Duodenal mucosa (tissue), 2 donors: Measurements from ENCODE around the gene CRADD.
A peak's percentile ranks its signal among the peaks of the same experiment; 100 is the strongest.

ENCODE experiments used
- H3K27ac ChIP-seq: one replicate; pipeline ENCODE4 v1.7.0; 2013; ENCODE audit warnings: low read depth, low read length
- H3K27me3 ChIP-seq, 2 donors: one replicate each; pipeline ENCODE4 v1.7.0; 2013; ENCODE audit warnings: low read length in 2 of 2, control low read depth in 1 of 2; ENCODE audit not compliant: insufficient read depth in 2 of 2, control insufficient read depth in 1 of 2
- H3K36me3 ChIP-seq, 2 donors: one replicate each; pipeline ENCODE4 v1.7.0; 2013; ENCODE audit warnings: low read length in 2 of 2, control low read depth in 1 of 2; ENCODE audit not compliant: insufficient read depth in 2 of 2, control insufficient read depth in 1 of 2
- H3K4me1 ChIP-seq, 2 donors: one replicate each; pipeline ENCODE4 v1.7.0; 2013; ENCODE audit warnings: low read length in 2 of 2, control low read depth in 1 of 2; ENCODE audit not compliant: insufficient read depth in 2 of 2, control insufficient read depth in 1 of 2
- H3K4me3 ChIP-seq, 2 donors: one replicate each; pipeline ENCODE4 v1.7.0; 2013; ENCODE audit warnings: low read length in 2 of 2, low read depth in 1 of 2
- H3K9ac ChIP-seq, 2 donors: one replicate each; pipeline ENCODE4 v1.7.0; 2013; ENCODE audit warnings: low read length in 2 of 2, low read depth in 1 of 2
- H3K9me3 ChIP-seq, 2 donors: one replicate each; pipeline ENCODE4 v1.7.0; 2013; ENCODE audit warnings: low read length in 2 of 2, control low read depth in 1 of 2; ENCODE audit not compliant: control insufficient read depth in 1 of 2

CRADD gene

DNA sequence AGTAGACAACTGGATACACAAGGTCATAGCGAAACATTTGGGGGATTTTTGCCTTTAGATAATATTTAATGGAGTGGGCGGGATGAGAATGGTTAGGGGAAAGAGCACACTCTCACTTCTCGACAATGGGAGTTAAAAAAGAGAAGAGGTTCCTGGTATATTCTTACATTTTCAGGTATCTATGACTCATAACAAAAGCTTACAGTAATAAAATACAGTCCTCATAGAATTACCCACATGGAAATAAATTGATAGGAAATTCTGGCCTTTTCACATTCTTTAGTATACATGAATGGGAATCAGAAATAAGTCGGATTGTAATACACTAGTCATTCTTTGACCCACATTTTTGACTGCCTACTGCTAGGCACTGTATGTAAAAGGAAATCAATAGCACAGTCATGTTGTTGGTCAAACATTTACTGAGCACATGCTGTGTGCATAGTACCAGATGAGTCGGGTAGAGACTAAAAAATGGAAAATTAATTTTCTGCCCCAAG is 8.2 kb upstream of the CRADD start:
- H3K4me3 ChIP-seq, result no peak overlapping the region
- no peaks in the 10 kb centered on the region for H3K36me3 ChIP-seq
- H3K9ac ChIP-seq, result no peak overlapping the region
- H3K27me3 ChIP-seq, result no peaks in the 10 kb centered on the region
- H3K27ac ChIP-seq, result no peak overlapping the region
- no peaks in the 10 kb centered on the region for H3K4me1 ChIP-seq
- H3K9me3 ChIP-seq, result no peaks in the 10 kb centered on the region

DNA sequence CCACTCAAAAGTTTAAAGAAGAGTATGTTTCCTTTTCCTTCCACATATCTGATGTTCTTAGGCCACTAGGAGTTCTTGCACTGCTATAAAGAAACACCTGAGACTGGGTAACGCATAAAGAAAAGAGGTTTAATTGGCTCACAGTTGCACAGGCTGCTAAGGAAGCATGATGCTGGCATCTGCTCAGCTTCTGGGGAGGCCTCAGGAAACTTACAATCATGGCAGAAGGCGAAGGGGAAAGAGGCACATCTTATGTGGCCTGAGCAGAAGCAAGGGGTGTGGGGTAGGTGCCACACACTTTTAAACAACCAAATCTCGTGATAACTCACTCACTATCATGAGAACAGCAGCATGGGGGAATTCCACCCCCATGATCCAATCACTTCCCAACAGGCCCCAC is 7.7 kb upstream of the CRADD start:
- H3K9ac ChIP-seq, result no peak overlapping the region
- H3K27me3 ChIP-seq, result no peaks in the 10 kb centered on the region
- H3K4me3 ChIP-seq, result no peak overlapping the region
- no peaks in the 10 kb centered on the region for H3K9me3 ChIP-seq
- no peaks in the 10 kb centered on the region for H3K36me3 ChIP-seq
- H3K27ac ChIP-seq, result no peak overlapping the region
- no peaks in the 10 kb centered on the region for H3K4me1 ChIP-seq

DNA sequence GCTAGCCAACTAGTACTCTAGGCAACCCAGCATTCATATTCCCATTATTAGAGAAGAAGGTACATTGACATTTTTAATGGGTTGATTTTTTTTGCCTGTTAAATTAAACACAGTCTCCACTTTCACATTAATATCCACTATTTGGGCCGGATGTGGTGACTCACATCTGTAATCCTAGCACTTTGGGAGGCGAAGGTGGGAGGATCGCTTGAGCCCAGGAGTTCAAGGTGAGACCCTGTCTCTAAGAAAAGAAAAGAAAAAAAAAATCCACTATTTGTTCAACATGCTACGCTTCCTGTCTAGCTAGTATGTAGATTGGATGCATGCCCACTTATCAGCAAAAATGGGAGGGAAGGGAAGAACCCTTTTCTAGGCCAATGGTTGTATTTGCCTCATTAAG is 7.1 kb upstream of the CRADD start:
- Histone ChIP-seq H3K9ac (no peak overlapping the region), H3K4me1 (no peaks in the 10 kb centered on the region), H3K27me3 (no peaks in the 10 kb centered on the region), H3K36me3 (no peaks in the 10 kb centered on the region), H3K27ac (no peak overlapping the region), H3K4me3 (no peak overlapping the region), H3K9me3 (no peaks in the 10 kb centered on the region)

DNA sequence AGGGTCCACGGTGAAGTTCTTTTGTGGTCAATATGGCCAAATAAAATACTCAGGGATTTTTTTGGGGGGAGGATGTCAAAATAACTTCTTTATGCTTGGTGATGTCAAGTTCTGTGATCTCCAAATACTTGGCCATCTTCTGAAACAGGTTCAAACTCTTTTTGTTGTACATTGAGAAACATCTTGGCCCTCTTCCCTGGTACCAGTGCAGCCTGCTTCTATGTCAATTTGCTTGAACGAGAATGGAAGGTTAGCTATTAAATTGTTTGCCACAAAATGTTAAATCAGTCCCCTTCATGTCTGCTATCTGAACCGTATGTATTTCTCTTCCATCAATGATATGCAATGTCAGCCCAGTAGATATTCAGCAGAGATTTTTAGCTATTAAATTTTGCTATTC is 6.1 kb upstream of the CRADD start:
- H3K9me3 ChIP-seq, result no peaks in the 10 kb centered on the region
- no peaks in the 10 kb centered on the region for H3K36me3 ChIP-seq
- H3K27me3 ChIP-seq, result no peaks in the 10 kb centered on the region
- H3K4me3 ChIP-seq, result no peak overlapping the region
- H3K27ac ChIP-seq, result no peak overlapping the region
- no peak overlapping the region for H3K9ac ChIP-seq
- peaks cover 0 to under 1% of the 10 kb centered on the region in 2 donors for H3K4me1 ChIP-seq

DNA sequence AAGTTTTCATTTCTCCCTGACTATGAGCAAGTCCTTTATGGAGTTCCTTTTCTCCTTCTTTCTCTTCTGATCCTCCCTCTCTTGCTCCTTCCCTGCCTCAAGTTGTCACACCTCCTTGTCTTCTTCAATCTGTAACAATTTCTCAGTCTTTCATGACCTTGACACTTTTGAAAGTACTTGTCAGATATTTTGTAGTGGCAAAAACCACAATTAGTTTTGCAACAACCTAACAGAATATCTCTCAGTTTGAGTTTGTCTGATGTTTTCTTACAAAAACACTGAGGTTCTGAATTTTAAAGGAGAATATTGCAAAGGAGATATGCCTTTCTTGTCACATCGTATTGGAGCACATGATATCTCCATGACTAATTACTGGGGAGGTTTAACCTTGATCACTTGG is 4.1 kb upstream of the CRADD start:
- Histone ChIP-seq H3K9me3 (no peaks in the 10 kb centered on the region), H3K4me1 (peaks cover 2 to 12% of the 10 kb centered on the region in 2 donors), H3K27ac (no peak overlapping the region), H3K36me3 (no peaks in the 10 kb centered on the region), H3K4me3 (no peak overlapping the region), H3K9ac (no peak overlapping the region), H3K27me3 (no peaks in the 10 kb centered on the region)

DNA sequence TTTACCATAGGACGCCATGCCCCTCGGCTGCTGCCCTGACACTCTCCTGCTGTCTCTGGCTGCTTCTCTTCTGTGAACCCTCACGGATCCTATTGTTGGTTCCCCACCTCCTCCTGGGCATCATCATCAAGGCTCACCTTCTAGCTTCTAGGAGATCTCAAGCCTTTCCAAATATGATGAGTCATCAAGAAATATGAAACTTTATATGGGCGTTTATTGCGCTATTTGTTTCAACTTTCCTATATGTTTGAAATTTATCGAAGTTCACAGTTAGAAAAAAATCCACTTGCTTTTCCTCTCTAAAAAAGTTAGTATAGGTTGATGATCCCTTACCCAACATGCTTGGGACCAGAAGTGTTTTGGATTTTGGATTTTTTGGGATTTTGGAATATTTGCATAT is 2.8 kb upstream of the CRADD start:
- no peak overlapping the region for H3K4me3 ChIP-seq
- H3K4me1 ChIP-seq, result peaks cover 15 to 17% of the 10 kb centered on the region in 2 donors

DNA sequence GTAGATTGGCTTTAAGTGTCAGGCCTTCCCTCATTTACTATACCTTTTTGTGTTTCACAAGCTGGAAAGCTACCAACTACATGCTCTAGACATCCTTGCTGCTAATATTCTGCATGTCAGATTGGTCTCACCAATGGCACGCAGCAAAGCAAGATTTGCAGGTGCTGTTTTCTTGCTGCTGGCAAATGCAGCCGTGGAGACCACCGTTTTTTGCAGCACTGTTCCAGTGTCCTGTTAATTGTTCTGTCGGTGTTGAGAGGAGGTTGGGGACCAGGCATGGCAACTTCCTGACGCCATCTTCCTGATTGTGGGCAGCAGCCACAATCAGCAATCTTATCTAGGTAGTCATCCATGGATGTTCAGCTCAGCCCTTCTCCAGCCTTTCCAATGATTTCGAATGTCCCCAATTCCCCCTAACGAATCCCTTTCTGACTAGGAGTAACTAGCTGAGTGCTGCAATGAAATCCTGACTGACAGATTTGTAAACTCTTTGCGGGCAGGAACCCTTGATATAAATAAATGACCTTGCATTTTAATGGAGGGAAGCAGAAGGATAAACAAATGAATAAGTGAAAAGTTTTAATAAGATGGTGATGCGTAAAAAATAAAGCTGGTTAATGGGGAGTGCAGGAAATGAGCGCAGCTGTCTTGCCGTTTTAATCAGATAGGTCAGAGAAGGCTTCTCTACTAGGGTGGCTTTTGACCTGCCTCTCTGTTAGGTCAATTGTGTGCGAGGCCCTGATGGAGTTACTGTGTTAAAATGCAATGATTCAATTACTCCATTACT is 574 bp upstream of the CRADD start:
- Histone ChIP-seq H3K4me1 (peaks cover 17% of the 10 kb centered on the region in 2 donors), H3K27me3 (no peaks in the 10 kb centered on the region), H3K4me3 (peak overlapping the region; percentile 92 to 94), H3K27ac (no peak overlapping the region), H3K9ac (peak overlapping the region; percentile 41 to 48), H3K36me3 (peaks cover 0 to 5% of the 10 kb centered on the region in 2 donors), H3K9me3 (no peaks in the 10 kb centered on the region)

More for the DNA sequence above, 2.8 kb upstream of the CRADD start:
- no peaks in the 10 kb centered on the region for H3K9me3 ChIP-seq
- no peaks in the 10 kb centered on the region for H3K27me3 ChIP-seq
- H3K27ac ChIP-seq, result no peak overlapping the region
- H3K9ac ChIP-seq, result no peak overlapping the region
- peaks cover 0 to 2% of the 10 kb centered on the region in 2 donors for H3K36me3 ChIP-seq

DNA sequence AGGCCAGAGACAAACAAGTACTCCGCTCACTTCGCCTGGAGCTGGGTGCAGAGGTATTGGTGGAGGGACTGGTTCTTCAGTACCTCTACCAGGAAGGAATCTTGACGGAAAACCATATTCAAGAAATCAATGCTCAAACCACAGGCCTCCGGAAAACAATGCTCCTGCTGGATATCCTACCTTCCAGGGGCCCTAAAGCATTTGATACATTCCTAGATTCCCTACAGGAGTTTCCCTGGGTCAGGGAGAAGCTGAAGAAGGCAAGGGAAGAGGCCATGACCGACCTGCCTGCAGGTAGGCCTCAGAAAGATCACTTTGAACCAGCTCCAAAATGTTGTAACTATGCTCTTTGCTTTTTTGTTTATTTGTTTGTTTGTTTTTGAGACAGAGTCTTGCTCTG is 1.6 kb downstream of the CRADD start:
- Histone ChIP-seq H3K36me3 (peaks cover 0 to 5% of the 10 kb centered on the region in 2 donors), H3K4me3 (peak overlapping the region; percentile 92 to 94), H3K9me3 (no peaks in the 10 kb centered on the region), H3K27me3 (no peaks in the 10 kb centered on the region), H3K27ac (no peak overlapping the region), H3K4me1 (peaks cover 17% of the 10 kb centered on the region in 2 donors), H3K9ac (peak overlapping the region; percentile 97 to 98)

DNA sequence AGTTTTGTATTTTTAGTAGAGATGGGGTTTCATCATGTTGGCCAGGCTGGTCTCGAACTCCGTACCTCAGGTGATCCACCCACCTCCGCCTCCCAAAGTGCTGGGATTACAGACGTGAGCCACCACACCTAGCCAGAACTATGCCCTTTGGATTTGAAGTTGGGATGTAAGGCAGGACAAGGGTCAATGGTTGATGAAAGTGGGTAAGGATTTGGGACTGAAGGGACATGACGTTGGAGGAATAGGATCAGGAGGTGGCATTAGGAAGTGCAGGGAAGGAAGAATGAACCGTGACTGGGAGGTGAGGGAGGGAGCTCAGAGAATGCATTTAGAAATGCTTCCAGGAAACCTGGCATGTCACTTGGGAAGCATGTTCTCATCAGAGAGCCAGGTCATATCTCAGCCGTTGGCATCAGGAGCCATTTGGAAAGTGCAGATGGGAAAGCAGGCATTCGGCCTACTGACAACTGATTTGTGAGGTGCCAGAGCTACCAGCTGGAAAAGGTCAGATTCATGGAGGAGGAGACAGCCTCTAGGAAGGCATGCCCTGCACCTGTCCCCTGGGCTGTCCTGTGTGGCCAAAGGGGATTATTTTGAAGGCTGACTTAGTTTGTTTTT is 2.2 kb downstream of the CRADD start:
- no peaks in the 10 kb centered on the region for H3K9me3 ChIP-seq
- H3K27me3 ChIP-seq, result no peaks in the 10 kb centered on the region
- H3K36me3 ChIP-seq, result peaks cover 0 to 5% of the 10 kb centered on the region in 2 donors
- no peak overlapping the region for H3K9ac ChIP-seq
- H3K4me1 ChIP-seq, result peaks cover 18 to 19% of the 10 kb centered on the region in 2 donors
- no peak overlapping the region for H3K4me3 ChIP-seq
- no peak overlapping the region for H3K27ac ChIP-seq

DNA sequence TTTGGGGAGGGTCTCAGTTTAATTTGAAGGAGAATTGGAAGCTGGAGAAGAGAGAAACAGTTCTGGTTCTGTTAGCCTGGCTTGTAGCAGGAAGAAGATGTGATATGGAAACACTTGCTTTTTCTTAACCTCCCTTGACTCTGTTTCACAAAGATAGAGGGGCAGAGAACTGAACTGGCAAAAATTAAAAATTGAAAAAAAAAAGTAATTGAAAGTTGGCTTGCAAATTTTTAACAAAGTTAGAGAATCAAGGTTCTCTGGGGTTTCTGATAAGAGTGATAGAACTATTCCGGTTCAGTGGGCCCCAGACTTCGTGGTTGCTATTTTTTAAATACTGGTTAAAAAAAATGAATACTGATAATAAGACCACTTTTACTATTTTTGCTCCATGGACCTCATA is 2.8 kb downstream of the CRADD start:
- no peaks in the 10 kb centered on the region for H3K27me3 ChIP-seq
- H3K4me3 ChIP-seq, result no peak overlapping the region
- H3K27ac ChIP-seq, result no peak overlapping the region
- H3K36me3 ChIP-seq, result peaks cover 0 to 5% of the 10 kb centered on the region in 2 donors
- peaks cover 23% of the 10 kb centered on the region in 2 donors for H3K4me1 ChIP-seq
- H3K9ac ChIP-seq, result no peak overlapping the region
- H3K9me3 ChIP-seq, result no peaks in the 10 kb centered on the region
